Lower leg skin (tissue), 3 donors: ENCODE data around the gene PLAC1.

ENCODE experiments used
- CTCF ChIP-seq, 3 donors: fragments of 450-650 bp; IDR thresholded peaks; one replicate each; pipeline ENCODE4 v1.5.1; 2016; ENCODE audit warnings: antibody characterized with exemption in 3 of 3, mild to moderate bottlenecking in 3 of 3, moderate library complexity in 2 of 3
- POLR2A ChIP-seq, 2 donors: fragments of 450-650 bp; IDR thresholded peaks; one replicate each; pipeline ENCODE4 v1.6.1; 2016 to 2017; ENCODE audit warnings: antibody characterized with exemption in 2 of 2, mild to moderate bottlenecking in 1 of 2, moderate library complexity in 1 of 2

GRCh38 chrX:134613396-134613795 is 44.9 kb downstream of the PLAC1 start:
- TF ChIP-seq CTCF (IDR thresholded peaks at IDR 0.05) (no peak), POLR2A (IDR thresholded peaks at IDR 0.05) (no peak)
